HG02885 (cell line): ENCODE data around the gene RILPL2.
A peak's percentile ranks its signal among the peaks of the same experiment; 100 is the strongest.
"Not testable (repeated sequence)": the region's sequence is repeated elsewhere in the genome, so short reads cannot be mapped to it uniquely, and the experiment has no call there.

ENCODE experiments used
- ATAC-seq: cut with Tn5 transposase; IDR thresholded peaks from one replicate; pipeline ENCODE4 v1.9.1; 2021; ENCODE audit warnings: mild to moderate bottlenecking; ENCODE audit not compliant: unreplicated experiment, poor library complexity

RILPL2 gene

DNA sequence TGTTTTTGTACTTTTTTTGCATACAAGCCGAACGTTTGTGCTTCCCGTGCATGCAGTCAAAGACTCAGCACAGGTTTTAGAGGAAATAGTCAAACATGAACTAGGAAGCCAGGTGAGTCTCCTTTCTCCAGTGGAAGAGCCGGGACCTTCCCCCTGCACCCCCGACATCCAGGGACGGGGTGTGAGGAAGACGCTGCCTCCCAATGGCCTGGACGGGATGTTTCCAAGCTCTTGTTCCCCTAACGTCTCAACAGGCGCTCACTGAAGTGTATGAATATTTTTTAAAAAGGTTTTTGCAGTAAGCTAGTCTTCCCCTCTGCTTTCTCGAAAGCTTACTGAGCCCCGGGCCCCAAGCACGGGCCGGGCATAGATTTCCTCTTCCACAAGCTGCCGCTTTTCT lies 28.6 kb downstream of the RILPL2 start:
- ATAC-seq = not testable (repeated sequence)

- ATAC-seq = not testable (repeated sequence)
These were observed 29.2 kb downstream of the RILPL2 start for GRCh38 chr12:123407269-123407668.

GRCh38 chr12:123404581-123404980 lies 31.9 kb downstream of the RILPL2 start:
- ATAC-seq = no peak

- no peak for ATAC-seq
These were observed 34.5 kb downstream of the RILPL2 start for GRCh38 chr12:123401753-123402683.

DNA sequence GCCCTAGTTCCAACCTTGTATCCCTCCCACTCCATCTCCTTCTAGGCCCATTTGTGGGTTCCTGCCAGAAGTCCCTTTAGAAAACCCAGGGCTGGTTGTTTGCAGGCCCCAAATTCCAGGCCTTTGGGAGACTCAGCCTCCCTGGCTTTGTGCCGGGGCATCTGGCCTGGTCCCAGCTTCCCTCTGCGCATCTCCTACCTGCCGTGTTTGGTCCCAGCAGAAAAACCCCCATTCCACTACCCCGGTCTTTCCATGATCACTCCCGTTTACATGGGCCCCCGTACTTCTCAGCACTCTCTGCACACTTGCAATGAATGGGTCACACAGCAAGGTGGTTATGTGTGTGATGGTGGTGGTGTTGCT lies 37.2 kb downstream of the RILPL2 start:
- ATAC-seq = no peak

- ATAC-seq = no peak
These were observed 37.8 kb downstream of the RILPL2 start for GRCh38 chr12:123398550-123399254.

DNA sequence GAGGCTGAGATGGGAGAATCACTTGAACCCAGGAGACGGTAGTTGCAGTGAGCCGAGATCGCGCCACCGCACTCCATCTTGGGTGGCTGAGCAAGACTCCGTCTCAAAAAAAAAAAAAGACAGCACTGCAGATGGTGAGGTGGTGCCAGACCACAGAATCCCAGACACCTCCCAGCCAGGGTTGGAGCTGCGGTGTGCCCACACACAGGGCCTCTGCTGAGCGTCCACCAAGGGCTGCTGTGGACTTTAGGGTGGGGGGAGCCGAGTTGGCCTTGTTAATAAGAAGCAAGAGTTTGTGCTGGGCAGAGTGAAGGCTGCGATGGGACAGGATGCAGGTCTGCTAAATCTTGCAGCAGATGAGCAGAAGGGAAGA lies 38.3 kb downstream of the RILPL2 start:
- no peak for ATAC-seq

DNA sequence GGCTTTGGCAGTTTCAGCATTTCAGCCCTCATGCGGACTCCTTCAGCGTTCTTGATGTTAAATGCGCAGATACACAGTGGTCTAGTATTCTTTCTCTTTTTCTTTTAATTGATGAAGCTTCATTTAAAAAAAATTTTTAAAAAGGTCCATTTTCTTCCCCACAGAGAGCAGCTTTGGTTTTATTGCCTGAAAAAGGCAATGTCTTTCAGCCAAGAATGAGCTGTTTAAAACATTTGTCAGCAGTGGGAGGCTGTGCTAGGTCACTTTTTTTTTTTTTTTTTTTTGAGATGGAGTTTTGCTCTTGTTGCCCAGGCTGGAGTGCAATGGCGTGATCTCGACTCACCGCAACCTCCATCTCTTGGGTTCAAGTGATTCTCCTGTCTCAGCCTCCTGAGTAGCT lies 39.1 kb downstream of the RILPL2 start:
- no peak for ATAC-seq

DNA sequence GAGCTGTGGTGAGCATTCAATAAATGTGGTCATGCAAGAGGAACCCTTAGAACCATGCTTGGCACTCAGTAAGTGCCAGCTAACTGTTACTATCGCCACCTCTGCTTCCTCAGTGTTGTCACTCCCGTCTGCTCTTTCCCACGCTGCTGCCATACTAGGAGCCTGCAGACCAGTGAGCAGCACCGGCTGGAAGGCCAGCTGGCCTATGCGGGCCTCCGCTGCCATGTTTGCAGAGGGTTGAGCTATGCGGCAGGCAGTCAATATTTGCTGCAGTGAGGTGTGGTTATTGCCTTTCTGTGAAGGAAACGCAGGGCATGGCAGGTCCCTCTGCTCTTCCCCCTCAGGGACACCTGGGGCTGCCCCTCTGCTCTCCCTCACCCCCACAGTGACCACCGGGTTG lies 39.5 kb downstream of the RILPL2 start:
- ATAC-seq = no peak

DNA sequence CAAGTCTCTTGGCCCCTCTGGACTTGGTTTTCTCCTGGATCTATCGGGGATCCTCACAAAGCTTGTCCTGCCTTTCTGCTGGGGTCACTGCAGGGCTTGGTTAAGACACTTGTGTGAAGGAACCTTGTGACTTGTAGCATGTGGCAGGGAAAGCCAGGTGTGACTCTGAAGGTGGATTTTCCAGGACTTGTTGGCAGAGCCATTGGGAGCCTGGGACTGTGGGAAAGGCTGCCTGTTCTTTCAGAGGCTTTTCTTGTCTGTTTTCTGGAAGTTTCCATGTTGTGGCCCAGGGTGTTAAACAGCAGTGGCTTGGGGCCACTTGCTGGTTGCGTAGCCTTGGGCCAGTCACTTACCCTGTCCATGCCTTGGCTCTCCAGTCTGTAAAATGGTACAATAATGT lies 39.9 kb downstream of the RILPL2 start:
- no peak for ATAC-seq

GRCh38 chr12:123395236-123395635 lies 41.2 kb downstream of the RILPL2 start:
- no peak for ATAC-seq

GRCh38 chr12:123393747-123394146 lies 42.7 kb downstream of the RILPL2 start:
- ATAC-seq = no peak

DNA sequence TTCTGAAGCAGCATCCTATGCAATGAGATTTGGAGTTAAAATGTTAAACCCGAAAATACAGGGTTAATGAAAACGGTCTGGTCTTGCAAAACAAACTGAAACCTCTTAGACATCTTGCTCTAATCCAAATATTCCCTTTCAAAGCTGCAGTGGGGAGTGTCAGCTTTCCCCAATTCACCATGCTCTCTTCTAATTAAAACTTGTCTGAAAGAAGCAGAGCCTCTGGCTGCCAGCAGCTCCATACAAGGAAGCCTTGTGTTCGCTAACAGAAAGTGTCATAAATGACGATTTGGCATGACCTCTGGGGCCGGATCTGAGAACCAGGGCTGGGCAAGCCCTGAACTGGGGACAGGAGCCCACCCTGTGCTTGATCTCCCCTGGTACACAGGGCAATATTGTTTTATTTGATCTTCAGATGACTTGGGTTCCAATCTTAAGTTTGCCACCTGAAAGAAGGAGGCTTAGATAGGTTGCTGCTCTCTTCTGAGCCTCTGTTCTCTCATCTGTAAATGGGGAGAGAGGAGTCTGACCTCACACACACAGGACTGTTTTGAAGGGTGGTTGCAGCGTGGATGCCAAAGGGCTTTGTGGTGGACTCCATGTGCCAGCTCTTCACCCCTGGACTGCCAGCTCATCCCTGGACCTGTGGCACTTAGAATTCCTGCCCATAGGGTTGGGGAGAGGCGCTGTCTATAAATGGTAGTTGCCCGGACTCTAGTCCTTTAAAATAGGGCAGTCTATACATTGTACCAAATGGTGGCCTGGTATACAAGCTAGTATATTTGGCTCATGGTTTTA lies 44.7 kb downstream of the RILPL2 start:
- ATAC-seq = no peak

GRCh38 chr12:123390498-123391426 lies 45.7 kb downstream of the RILPL2 start:
- no peak for ATAC-seq

DNA sequence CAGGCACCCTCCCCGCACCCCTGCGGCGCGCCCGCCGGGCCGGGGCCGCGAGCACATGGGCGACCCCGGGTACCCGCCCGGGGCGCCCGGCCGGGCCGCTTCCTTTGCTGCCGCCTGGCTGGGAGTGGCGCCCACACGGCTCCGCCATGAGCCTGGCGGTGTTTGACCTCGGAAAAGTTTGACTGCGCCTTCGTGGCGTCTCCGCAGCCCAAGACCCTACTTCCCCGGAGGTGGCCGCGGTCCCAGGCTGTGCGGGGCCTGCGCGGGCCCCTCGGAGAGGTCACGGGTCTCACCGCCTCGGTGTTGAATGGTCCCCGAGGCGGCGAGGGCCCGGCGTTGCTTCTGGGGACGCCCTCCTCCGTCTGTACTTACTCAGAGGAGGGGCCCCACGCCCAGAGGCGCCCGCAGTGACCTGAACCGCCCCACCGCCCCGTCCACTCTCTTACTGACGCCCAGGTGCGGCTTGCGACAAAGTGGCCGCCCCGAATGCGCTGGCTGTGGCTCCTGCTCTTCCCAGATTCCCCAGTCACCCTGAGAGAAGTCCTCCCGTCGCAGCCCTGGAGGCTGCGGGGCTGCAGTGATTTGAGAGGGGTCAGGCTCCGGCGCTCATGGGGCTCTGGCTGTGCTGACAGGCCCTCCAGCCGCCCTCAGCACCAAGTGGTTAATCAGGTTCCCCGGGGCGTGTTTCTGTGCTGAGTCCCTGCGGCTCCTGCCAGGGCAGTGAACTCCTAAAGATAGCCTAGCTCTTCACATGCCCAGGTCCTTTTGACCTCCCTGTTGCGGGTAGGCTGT lies 46.7 kb downstream of the RILPL2 start:
- ATAC-seq = peak; percentile 29

GRCh38 chr12:123388951-123389559 lies 47.4 kb downstream of the RILPL2 start:
- no peak for ATAC-seq

GRCh38 chr12:123388177-123388950 lies 48.1 kb downstream of the RILPL2 start:
- ATAC-seq = peak; percentile 44
